HEK293T (cell line): ENCODE measurements around the gene MRPL51.

Experiments
- ARNT ChIP-seq: fragments of 450-650 bp; IDR thresholded peaks from 2 replicates; pipeline ENCODE4 v1.6.1; 2017; ENCODE audit warnings: mild to moderate bottlenecking
- CTBP1 ChIP-seq: fragments of 450-650 bp; IDR thresholded peaks from 2 replicates; pipeline ENCODE4 v1.6.1; 2016; ENCODE audit warnings: borderline replicate concordance
- ELF4 ChIP-seq: fragments of 450-650 bp; IDR thresholded peaks from 2 replicates; pipeline ENCODE4 v1.6.1; 2017; ENCODE audit warnings: antibody characterized with exemption
- FOXA1 ChIP-seq: fragments of 450-650 bp; IDR thresholded peaks from 2 replicates; pipeline ENCODE4 v1.6.1; 2016; ENCODE audit warnings: mild to moderate bottlenecking
- FOXM1 ChIP-seq: fragments of 450-650 bp; IDR thresholded peaks from 2 replicates; pipeline ENCODE4 v1.6.1; 2017; ENCODE audit warnings: mild to moderate bottlenecking, borderline replicate concordance
- HDGF ChIP-seq: fragments of 450-650 bp; IDR thresholded peaks from 2 replicates; pipeline ENCODE4 v1.6.1; 2017; ENCODE audit warnings: antibody characterized with exemption, borderline replicate concordance
- LEF1 ChIP-seq: fragments of 450-650 bp; IDR thresholded peaks from 2 replicates; pipeline ENCODE4 v1.6.1; 2017; ENCODE audit warnings: mild to moderate bottlenecking, borderline replicate concordance
- NFRKB ChIP-seq: fragments of 450-650 bp; IDR thresholded peaks from 2 replicates; pipeline ENCODE4 v1.6.1; 2016; ENCODE audit warnings: mild to moderate bottlenecking, moderate library complexity
- SP1 ChIP-seq: fragments of 450-650 bp; IDR thresholded peaks from 2 replicates; pipeline ENCODE4 v1.6.1; 2017
- SUZ12 ChIP-seq: fragments of 450-650 bp; IDR thresholded peaks from 2 replicates; pipeline ENCODE4 v1.6.1; 2016; ENCODE audit warnings: mild to moderate bottlenecking
- TARDBP ChIP-seq: fragments of 450-650 bp; IDR thresholded peaks from 2 replicates; pipeline ENCODE4 v1.6.1; 2016
- ZNF384 ChIP-seq: fragments of 450-650 bp; IDR thresholded peaks from 2 replicates; pipeline ENCODE4 v1.6.1; 2016
- TF ChIP-seq, protein P1 (sequence below): fragments of 450-650 bp; IDR thresholded peaks from 2 replicates; pipeline ENCODE4 v1.6.1; 2016

- TF ChIP-seq SUZ12 (no peak), SP1 (no peak), LEF1 (no peak), CTBP1 (no peak), ARNT (no peak), TARDBP (no peak), NFRKB (no peak), FOXA1 (no peak), ELF4 (no peak), FOXM1 (no peak), ZNF384 (no peak), HDGF (no peak)
- TF ChIP-seq, protein P1, sequence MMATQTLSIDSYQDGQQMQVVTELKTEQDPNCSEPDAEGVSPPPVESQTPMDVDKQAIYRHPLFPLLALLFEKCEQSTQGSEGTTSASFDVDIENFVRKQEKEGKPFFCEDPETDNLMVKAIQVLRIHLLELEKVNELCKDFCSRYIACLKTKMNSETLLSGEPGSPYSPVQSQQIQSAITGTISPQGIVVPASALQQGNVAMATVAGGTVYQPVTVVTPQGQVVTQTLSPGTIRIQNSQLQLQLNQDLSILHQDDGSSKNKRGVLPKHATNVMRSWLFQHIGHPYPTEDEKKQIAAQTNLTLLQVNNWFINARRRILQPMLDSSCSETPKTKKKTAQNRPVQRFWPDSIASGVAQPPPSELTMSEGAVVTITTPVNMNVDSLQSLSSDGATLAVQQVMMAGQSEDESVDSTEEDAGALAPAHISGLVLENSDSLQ, result no peak
Measured at GRCh38 chr12:6532051-6532926, 39.2 kb upstream of the MRPL51 start.
